B cell (primary cell): Measurements from ENCODE around the gene IQGAP1. TPM values are rescaled to one million over a fixed set of nuclear protein-coding genes. Genes with fewer than 3 reads are reported as not detected.

Experiments used
- ATAC-seq: fragments of 200-7000 bp; cut with Tn5 transposase; one replicate; pipeline ENCODE4 v1.10.0; 2021; ENCODE audit warnings: low read depth, mild to moderate bottlenecking, moderate number of reproducible peaks, moderate library complexity
- CTCF ChIA-PET: fragments of 350-600 bp; sonication (Branson Sonifier 250); formaldehyde crosslinking; loops from one replicate; lab custom pipeline; 2021; ENCODE audit warnings: antibody characterized with exemption, inconsistent platforms; lab: Charles Lee
- POLR2A ChIA-PET: fragments of 350-600 bp; sonication (Branson Sonifier 250); formaldehyde crosslinking; loops from one replicate; lab custom pipeline; 2021; ENCODE audit warnings: antibody characterized with exemption; lab: Charles Lee
- DNase-seq: peaks from one replicate; pipeline ENCODE4 v3.0.0; 2013
- H2AFZ ChIP-seq: 2 replicates; pipeline ENCODE4 v1.6.1; 2012; ENCODE audit warnings: mild to moderate bottlenecking, low read depth, low read length; ENCODE audit not compliant: insufficient read depth, poor library complexity, severe bottlenecking
- H3K27ac ChIP-seq, 2 donors: 1 replicate in 1 of 2; 2 replicates in 1 of 2; pipeline ENCODE4 v1.5.1; 2012 to 2013; ENCODE audit warnings: low read length in 2 of 2, mild to moderate bottlenecking in 2 of 2, moderate library complexity in 1 of 2
- H3K27me3 ChIP-seq, 4 experiments: fragments of 200-600 bp in 1 of 4; sonication (generic) in 1 of 4; replicated peaks in 1 of 4; 1 replicate in 2 of 4; 2 replicates in 2 of 4; pipeline versions ENCODE4 v1.6.1 to v1.7.0; 2013 to 2016; ENCODE audit warnings: low read length in 3 of 4, mild to moderate bottlenecking in 2 of 4, mixed read lengths in 1 of 4, moderate library complexity in 1 of 4; ENCODE audit not compliant: insufficient read depth in 4 of 4, control insufficient read depth in 3 of 4; ENCODE audit errors: control extremely low read depth in 1 of 4
- H3K36me3 ChIP-seq, 2 experiments: replicated peaks in 1 of 2; 1 replicate in 1 of 2; 2 replicates in 1 of 2; pipeline versions ENCODE4 v1.6.1 to v1.7.1; 2013; ENCODE audit warnings: low read length in 1 of 2; ENCODE audit not compliant: insufficient read depth in 2 of 2, control insufficient read depth in 1 of 2; ENCODE audit errors: control extremely low read depth in 1 of 2, extremely low read depth in 1 of 2
- H3K4me1 ChIP-seq, 2 donors: fragments of 200-600 bp in 1 of 2; sonication (generic) in 1 of 2; 1 replicate in 1 of 2; 2 replicates in 1 of 2; pipeline versions ENCODE4 v1.5.1 to v1.6.1; 2013 to 2017; ENCODE audit warnings: low read length in 2 of 2; ENCODE audit not compliant: control insufficient read depth in 2 of 2, insufficient read depth in 2 of 2
- H3K4me2 ChIP-seq: replicated peaks from 2 replicates; pipeline ENCODE3; 2012; ENCODE audit warnings: mild to moderate bottlenecking, low read depth, low read length; ENCODE audit not compliant: poor library complexity, severe bottlenecking
- H3K4me3 ChIP-seq, 5 experiments: fragments of 200-600 bp in 1 of 5; sonication (generic) in 1 of 5; 1 replicate in 3 of 5; 2 replicates in 2 of 5; pipeline versions ENCODE4 v1.5.1 to v1.7.0; 2011 to 2016; ENCODE audit warnings: low read length in 4 of 5, mild to moderate bottlenecking in 4 of 5, low read depth in 2 of 5, control low read depth in 1 of 5, moderate library complexity in 1 of 5; ENCODE audit not compliant: insufficient read depth in 1 of 5; ENCODE audit errors: control extremely low read depth in 1 of 5, extremely low read depth in 1 of 5
- H3K79me2 ChIP-seq: fragments of 200-600 bp; sonication (generic); one replicate; pipeline ENCODE4 v1.6.0; 2016; ENCODE audit warnings: low read length; ENCODE audit not compliant: control insufficient read depth, insufficient read depth
- H3K9ac ChIP-seq: fragments of 200-600 bp; sonication (generic); 2 replicates; pipeline ENCODE4 v1.6.1; 2017; ENCODE audit warnings: mild to moderate bottlenecking, low read length, moderate library complexity
- H3K9me3 ChIP-seq, 3 donors: one replicate each; pipeline versions ENCODE4 v1.6.1 to v1.7.1; 2013; ENCODE audit warnings: low read length in 2 of 3; ENCODE audit not compliant: control insufficient read depth in 2 of 3, insufficient read depth in 1 of 3; ENCODE audit errors: control extremely low read depth in 1 of 3
- H4K20me1 ChIP-seq: 2 replicates; pipeline ENCODE4 v1.6.0; 2012; ENCODE audit warnings: mild to moderate bottlenecking, low read length; ENCODE audit not compliant: insufficient read depth, control insufficient read depth, poor library complexity, severe bottlenecking
- H3K27ac Mint-ChIP-seq: one replicate; pipeline ENCODE4 v1.8.0; 2021; ENCODE audit warnings: mixed read lengths
- H3K27me3 Mint-ChIP-seq: one replicate; pipeline ENCODE4 v1.8.0; 2021; ENCODE audit warnings: mixed read lengths
- H3K4me1 Mint-ChIP-seq: one replicate; pipeline ENCODE4 v1.8.0; 2021; ENCODE audit warnings: mixed read lengths
- H3K4me3 Mint-ChIP-seq: one replicate; pipeline ENCODE4 v1.8.0; 2021; ENCODE audit warnings: mixed read lengths
- H3K9me3 Mint-ChIP-seq: one replicate; pipeline ENCODE4 v1.8.0; 2022; ENCODE audit warnings: mixed read lengths; ENCODE audit not compliant: insufficient read depth
- EZH2 ChIP-seq: IDR thresholded peaks from 2 replicates; pipeline ENCODE4 v1.6.1; 2012; ENCODE audit warnings: borderline replicate concordance, low read depth, mild to moderate bottlenecking, moderate library complexity, low read length; ENCODE audit not compliant: insufficient read depth, poor library complexity, severe bottlenecking
- WGBS: methylation state at CpG from one replicate; pipeline ENCODE4 v1.1.5; 2013; ENCODE audit warnings: missing lambda C conversion rate; ENCODE audit not compliant: insufficient coverage; 5-methylcytosine and 5-hydroxymethylcytosine counted together
- intact Hi-C: fragments of 100-400 bp; cut with micrococcal nuclease; formaldehyde crosslinking; loops from one replicate; pipeline ENCODE4 v1.10.0; 2022
- polyA plus RNA-seq: library from polyadenylated mRNA; depleted of rRNA; stranded (reverse); fragments of >200 nt; gene quantifications from 2 replicates; pipeline ENCODE4 v1.2.3, GENCODE V29; 2012
- total RNA-seq, 2 donors: library from RNA; stranded (reverse); fragments of 120-200 nt in 1 of 2; gene quantifications; 1 replicate in 1 of 2; 2 replicates in 1 of 2; pipeline versions ENCODE4 v1.2.3 to v1.2.4, GENCODE V29; 2013 to 2022
- TF ChIP-seq, protein P1 (sequence below): fragments of 200-600 bp; IDR thresholded peaks from one replicate; pipeline ENCODE4 v1.8.0; 2022; ENCODE audit warnings: antibody characterized with exemption, mild to moderate bottlenecking

IQGAP1 gene
- total and polyA plus RNA-seq, 2 donors (not counting 1 experiment from before 2014, with no cell fraction given) = 49.7 to 216 TPM

DNA sequence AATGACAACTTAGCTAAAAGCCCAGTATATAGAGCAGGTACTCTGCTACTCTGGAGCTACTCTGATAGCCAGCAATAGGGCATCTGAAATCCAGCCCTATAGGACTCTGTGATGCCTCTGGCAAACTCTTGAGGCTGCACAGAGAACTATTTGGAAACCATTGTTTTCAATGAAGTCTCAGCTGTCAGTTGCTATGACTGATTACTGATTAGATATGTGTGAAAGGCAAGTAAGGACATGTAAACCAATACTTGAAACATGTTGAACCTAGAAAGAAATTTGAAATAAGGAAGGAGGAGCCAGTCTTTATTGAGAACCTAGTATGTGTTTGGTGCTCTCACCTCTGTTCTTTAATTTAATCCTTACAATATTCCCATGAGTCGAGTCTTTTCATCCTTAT is 101.5 kb downstream of the IQGAP1 start:
- H3K9me3 Mint-ChIP-seq = no peaks in the 10 kb centered on the region
- H3K27me3 Mint-ChIP-seq = no peaks in the 10 kb centered on the region
- intact Hi-C loops = no loop called here
- H3K4me1 Mint-ChIP-seq = no peaks in the 10 kb centered on the region
- H3K4me3 Mint-ChIP-seq = no peak overlapping the region
- no peaks in the 10 kb centered on the region for H3K4me1 ChIP-seq
- no peak overlapping the region for H2AFZ ChIP-seq
- peaks cover 35 to 88% of the 10 kb centered on the region in 2 experiments for H3K36me3 ChIP-seq
- DNase-seq (no peak), ATAC-seq (no peak)
- H3K27ac ChIP-seq = no peak overlapping the region
- H3K27ac Mint-ChIP-seq = no peak overlapping the region
- no peaks in the 10 kb centered on the region for H3K27me3 ChIP-seq
- no peak overlapping the region for H3K9ac ChIP-seq
- no CpG with 5 or more reads among the region's 1 CpG for WGBS
- TF ChIP-seq EZH2 = no peak
- no peak overlapping the region for H3K4me3 ChIP-seq
- POLR2A ChIA-PET = no interaction called here
- H3K9me3 ChIP-seq = no peaks in the 10 kb centered on the region
- H4K20me1 ChIP-seq = no peaks in the 10 kb centered on the region
- peaks cover 5% of the 10 kb centered on the region for H3K79me2 ChIP-seq
- CTCF ChIA-PET = interaction anchor here (1.0 to 2.0 kb wide), 3 partner anchors 8 to 169 kb away, joined by 3 to 6 read pairs (median 5); no protein-coding TSS in a partner anchor
- no peak overlapping the region for H3K4me2 ChIP-seq

DNA sequence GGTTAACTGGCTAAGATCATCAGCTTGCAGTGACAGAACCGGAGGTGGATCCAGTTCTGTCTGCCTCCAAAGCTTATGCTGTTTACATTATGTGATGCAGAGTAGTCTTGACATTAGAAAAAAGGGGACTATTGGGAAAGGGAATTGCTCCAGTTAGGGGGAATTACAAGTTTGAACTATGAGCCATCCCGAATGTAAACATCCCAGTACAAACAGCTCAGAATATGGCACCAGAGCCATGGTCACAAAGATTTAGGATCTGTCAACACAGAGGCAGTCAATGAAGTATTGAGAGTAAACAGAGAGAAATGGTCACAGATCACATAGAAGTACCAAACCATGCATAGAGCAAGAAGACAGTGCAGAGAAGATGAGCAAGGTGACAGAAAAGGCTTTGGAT is 101.9 kb downstream of the IQGAP1 start:
- peaks cover 37 to 89% of the 10 kb centered on the region in 2 experiments for H3K36me3 ChIP-seq
- CTCF ChIA-PET = interaction anchor here (1.0 to 2.4 kb wide), 4 partner anchors 8 to 170 kb away, joined by 3 to 7 read pairs (median 6); no protein-coding TSS in a partner anchor
- ATAC-seq = no peak
- no peak overlapping the region for H3K27ac ChIP-seq
- Mint-ChIP-seq H3K9me3 (no peaks in the 10 kb centered on the region), H3K4me1 (no peaks in the 10 kb centered on the region), H3K4me3 (no peak overlapping the region), H3K27me3 (no peaks in the 10 kb centered on the region), H3K27ac (no peak overlapping the region)
- no peak overlapping the region for H2AFZ ChIP-seq
- no peaks in the 10 kb centered on the region for H3K27me3 ChIP-seq
- no peak for DNase-seq
- POLR2A ChIA-PET = no interaction called here
- no peaks in the 10 kb centered on the region for H3K4me1 ChIP-seq
- H3K79me2 ChIP-seq = peaks cover 5% of the 10 kb centered on the region
- H3K9me3 ChIP-seq = no peaks in the 10 kb centered on the region
- H4K20me1 ChIP-seq = no peaks in the 10 kb centered on the region
- no peak overlapping the region for H3K9ac ChIP-seq
- 100% methylated on average over 1 of the region's 2 CpGs for WGBS
- intact Hi-C loops = no loop called here
- H3K4me3 ChIP-seq = no peak overlapping the region
- TF ChIP-seq EZH2 = no peak
- TF ChIP-seq, protein P1, sequence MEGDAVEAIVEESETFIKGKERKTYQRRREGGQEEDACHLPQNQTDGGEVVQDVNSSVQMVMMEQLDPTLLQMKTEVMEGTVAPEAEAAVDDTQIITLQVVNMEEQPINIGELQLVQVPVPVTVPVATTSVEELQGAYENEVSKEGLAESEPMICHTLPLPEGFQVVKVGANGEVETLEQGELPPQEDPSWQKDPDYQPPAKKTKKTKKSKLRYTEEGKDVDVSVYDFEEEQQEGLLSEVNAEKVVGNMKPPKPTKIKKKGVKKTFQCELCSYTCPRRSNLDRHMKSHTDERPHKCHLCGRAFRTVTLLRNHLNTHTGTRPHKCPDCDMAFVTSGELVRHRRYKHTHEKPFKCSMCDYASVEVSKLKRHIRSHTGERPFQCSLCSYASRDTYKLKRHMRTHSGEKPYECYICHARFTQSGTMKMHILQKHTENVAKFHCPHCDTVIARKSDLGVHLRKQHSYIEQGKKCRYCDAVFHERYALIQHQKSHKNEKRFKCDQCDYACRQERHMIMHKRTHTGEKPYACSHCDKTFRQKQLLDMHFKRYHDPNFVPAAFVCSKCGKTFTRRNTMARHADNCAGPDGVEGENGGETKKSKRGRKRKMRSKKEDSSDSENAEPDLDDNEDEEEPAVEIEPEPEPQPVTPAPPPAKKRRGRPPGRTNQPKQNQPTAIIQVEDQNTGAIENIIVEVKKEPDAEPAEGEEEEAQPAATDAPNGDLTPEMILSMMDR = no peak
- no peak overlapping the region for H3K4me2 ChIP-seq
